Measurements from ENCODE around the gene LPO. TPM values are rescaled to one million over a fixed set of nuclear protein-coding genes. Genes with fewer than 3 reads are reported as not detected.
A peak's percentile ranks its signal among the peaks of the same experiment; 100 is the strongest.

LPO gene
- total and polyA plus RNA-seq, 9 of the 15 experiments (the other 6 are each of a cell fraction or from before 2014, with no cell fraction given) = 0.07 to 0.11 TPM; not detected in 7

DNA sequence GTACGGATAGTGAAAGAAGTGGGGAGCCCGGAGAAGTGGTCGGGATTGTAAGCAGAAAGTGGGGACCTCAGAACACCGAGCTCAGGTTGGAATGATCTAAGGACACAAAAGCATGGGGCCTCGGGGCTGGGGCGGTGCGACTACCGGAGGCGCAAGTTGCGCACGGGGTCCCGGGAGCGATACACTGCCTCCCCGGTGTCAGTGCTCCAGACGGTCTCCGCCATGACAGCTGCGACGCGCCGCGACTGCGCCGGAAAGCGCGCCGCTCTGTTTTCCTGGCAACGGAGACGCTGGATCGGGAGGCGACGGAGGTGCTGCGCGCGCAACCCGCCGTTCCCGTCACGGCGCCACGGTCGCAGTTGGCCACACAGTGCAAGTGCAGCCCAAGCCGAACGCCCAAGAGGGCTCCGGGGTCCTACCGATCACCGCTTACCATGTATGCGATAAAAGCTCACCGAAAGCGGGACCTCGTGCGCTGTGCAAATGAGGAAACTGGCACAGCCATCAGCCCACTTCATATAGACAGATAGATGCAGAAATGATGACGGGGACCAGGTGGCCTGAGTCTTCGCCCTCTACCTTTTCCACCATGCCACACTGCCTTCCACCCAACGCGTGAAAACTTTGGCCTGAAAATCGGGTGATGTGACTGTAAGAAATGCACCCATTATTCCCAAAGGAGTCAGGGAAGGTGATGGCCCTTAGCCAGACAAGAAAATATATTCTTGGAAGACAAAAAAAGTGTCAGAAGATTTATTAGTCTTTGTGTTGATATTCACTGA is 19.2 kb upstream of the LPO start, which contains the start of gene MKS1 (continued):
- TF ChIP-seq, protein P1, sequence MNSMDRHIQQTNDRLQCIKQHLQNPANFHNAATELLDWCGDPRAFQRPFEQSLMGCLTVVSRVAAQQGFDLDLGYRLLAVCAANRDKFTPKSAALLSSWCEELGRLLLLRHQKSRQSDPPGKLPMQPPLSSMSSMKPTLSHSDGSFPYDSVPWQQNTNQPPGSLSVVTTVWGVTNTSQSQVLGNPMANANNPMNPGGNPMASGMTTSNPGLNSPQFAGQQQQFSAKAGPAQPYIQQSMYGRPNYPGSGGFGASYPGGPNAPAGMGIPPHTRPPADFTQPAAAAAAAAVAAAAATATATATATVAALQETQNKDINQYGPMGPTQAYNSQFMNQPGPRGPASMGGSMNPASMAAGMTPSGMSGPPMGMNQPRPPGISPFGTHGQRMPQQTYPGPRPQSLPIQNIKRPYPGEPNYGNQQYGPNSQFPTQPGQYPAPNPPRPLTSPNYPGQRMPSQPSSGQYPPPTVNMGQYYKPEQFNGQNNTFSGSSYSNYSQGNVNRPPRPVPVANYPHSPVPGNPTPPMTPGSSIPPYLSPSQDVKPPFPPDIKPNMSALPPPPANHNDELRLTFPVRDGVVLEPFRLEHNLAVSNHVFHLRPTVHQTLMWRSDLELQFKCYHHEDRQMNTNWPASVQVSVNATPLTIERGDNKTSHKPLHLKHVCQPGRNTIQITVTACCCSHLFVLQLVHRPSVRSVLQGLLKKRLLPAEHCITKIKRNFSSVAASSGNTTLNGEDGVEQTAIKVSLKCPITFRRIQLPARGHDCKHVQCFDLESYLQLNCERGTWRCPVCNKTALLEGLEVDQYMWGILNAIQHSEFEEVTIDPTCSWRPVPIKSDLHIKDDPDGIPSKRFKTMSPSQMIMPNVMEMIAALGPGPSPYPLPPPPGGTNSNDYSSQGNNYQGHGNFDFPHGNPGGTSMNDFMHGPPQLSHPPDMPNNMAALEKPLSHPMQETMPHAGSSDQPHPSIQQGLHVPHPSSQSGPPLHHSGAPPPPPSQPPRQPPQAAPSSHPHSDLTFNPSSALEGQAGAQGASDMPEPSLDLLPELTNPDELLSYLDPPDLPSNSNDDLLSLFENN (IDR thresholded peaks at IDR 0.05; ENCODE audit: low read depth in 2 of 2, low read length in 2 of 2) = no peak
- TF ChIP-seq, protein P2, sequence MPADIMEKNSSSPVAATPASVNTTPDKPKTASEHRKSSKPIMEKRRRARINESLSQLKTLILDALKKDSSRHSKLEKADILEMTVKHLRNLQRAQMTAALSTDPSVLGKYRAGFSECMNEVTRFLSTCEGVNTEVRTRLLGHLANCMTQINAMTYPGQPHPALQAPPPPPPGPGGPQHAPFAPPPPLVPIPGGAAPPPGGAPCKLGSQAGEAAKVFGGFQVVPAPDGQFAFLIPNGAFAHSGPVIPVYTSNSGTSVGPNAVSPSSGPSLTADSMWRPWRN (IDR thresholded peaks at IDR 0.05; ENCODE audit: low read depth) = no peak
- TF ChIP-seq, protein P3, sequence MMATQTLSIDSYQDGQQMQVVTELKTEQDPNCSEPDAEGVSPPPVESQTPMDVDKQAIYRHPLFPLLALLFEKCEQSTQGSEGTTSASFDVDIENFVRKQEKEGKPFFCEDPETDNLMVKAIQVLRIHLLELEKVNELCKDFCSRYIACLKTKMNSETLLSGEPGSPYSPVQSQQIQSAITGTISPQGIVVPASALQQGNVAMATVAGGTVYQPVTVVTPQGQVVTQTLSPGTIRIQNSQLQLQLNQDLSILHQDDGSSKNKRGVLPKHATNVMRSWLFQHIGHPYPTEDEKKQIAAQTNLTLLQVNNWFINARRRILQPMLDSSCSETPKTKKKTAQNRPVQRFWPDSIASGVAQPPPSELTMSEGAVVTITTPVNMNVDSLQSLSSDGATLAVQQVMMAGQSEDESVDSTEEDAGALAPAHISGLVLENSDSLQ (IDR thresholded peaks at IDR 0.05) = peak; percentile 58; the same call in 1 of the 2 replicates
- TF ChIP-seq, protein P4, sequence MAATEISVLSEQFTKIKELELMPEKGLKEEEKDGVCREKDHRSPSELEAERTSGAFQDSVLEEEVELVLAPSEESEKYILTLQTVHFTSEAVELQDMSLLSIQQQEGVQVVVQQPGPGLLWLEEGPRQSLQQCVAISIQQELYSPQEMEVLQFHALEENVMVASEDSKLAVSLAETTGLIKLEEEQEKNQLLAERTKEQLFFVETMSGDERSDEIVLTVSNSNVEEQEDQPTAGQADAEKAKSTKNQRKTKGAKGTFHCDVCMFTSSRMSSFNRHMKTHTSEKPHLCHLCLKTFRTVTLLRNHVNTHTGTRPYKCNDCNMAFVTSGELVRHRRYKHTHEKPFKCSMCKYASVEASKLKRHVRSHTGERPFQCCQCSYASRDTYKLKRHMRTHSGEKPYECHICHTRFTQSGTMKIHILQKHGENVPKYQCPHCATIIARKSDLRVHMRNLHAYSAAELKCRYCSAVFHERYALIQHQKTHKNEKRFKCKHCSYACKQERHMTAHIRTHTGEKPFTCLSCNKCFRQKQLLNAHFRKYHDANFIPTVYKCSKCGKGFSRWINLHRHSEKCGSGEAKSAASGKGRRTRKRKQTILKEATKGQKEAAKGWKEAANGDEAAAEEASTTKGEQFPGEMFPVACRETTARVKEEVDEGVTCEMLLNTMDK (IDR thresholded peaks at IDR 0.05; ENCODE audit: borderline replicate concordance, insufficient read depth, low read depth, low read length, poor library complexity, severe bottlenecking) = peak; percentile 9
- TF ChIP-seq CEBPB (tag; IDR thresholded peaks at IDR 0.05) = no peak
- TF ChIP-seq RBBP5 (IDR thresholded peaks at IDR 0.05; ENCODE audit: borderline replicate concordance, insufficient read depth, low read length, poor library complexity, severe bottlenecking) = peak; percentile 68
- TF ChIP-seq PCBP2 (IDR thresholded peaks at IDR 0.05; ENCODE audit: low read depth, low read length, poor library complexity, severe bottlenecking) = no peak
- no peak for TF ChIP-seq ASH1L (IDR thresholded peaks at IDR 0.05; ENCODE audit: borderline replicate concordance, low read depth, partially characterized antibody)
- no peak for TF ChIP-seq ZNF184 (CRISPR knock-in tag; IDR thresholded peaks at IDR 0.05)
- no peak for TF ChIP-seq GABPB2 (CRISPR knock-in tag; conservative IDR thresholded peaks at IDR 0.05)
- peak; percentile 58 for TF ChIP-seq PML (IDR thresholded peaks at IDR 0.05; ENCODE audit: low read length)
- no peak for TF ChIP-seq KLF6 (CRISPR knock-in tag; IDR thresholded peaks at IDR 0.05; ENCODE audit: borderline replicate concordance)
- peak; percentile 98 for TF ChIP-seq CREM (IDR thresholded peaks at IDR 0.05; ENCODE audit: low read depth)
- no peak for TF ChIP-seq HIVEP1 (CRISPR knock-in tag; IDR thresholded peaks at IDR 0.05)
- TF ChIP-seq NRF1 (conservative IDR thresholded peaks at IDR 0.05 in 1 of 2, IDR thresholded peaks at IDR 0.05 in 1 of 2) = peak; percentile 94 to 95
- no peak for TF ChIP-seq ZKSCAN3 (CRISPR knock-in tag; IDR thresholded peaks at IDR 0.05)

All from K562 (cell line).